ENCODE results near the gene GSN.

GSN gene

GRCh38 chr9:121267689-121268597 lies at the start of gene GSN:
Gene GSN, plus strand, starts transcription at chr9:121268162. Its CDS starts 33,810 bp downstream, at chr9:121301972.
- DNase-seq (ENCODE audit: low read depth in 2 of 2): peak in 1 of 2 donors; percentile 35

DNA sequence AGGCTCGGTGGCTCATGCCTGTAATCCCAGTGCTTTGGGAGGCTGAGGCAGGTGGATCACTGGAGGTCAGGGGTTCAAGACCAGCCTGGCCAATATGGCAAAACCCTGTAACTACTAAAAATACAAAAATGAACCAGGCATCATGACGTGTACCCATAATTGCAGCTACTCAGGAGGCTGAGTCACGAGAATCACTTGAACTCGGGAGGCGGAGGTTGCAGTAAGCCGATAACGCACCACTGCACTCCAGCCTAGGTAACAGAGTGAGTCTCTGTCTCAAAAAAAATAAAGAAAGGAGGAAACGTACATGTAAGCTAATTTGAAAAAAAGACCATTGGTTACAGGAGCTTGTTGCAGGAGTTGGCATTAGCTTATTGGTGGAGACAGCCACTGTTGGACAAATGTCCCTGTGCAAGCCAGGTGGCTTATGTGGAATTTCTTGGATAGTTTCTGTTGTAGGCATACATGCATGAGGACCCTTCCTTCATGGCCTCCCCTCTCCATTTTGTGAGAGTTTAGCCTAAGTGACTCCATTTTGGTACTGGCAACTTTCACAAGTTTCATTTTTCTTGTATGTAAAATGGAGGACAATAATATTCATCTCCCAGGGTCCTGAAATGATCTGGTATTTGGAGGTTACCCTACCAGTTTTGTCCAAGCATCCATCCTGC lies 49.5 kb upstream of the GSN start:
- no peak for DNase-seq (ENCODE audit: low read depth in 2 of 2)

DNA sequence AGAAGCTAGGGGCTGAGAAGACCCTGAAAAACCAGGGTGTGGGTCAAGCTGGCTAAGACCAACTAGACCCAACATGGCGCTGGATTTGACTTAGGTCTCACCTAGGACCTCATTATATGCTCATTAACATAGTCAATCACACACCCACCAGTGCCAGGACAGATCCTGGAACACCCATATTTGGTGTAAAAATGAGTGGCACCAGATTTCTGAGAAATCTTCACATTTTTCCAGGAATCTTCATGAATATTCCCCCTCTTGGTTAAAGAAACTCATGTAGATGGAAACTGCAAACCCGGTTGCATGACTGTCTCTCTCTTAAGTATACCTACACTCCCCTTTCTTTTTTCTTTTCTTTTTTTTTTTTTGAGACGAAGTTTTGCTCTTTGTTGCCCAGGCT lies 48.4 kb upstream of the GSN start:
- no peak for DNase-seq (ENCODE audit: low read depth in 2 of 2)

- no peak for DNase-seq (ENCODE audit: low read depth in 2 of 2)
These were observed 46.8 kb upstream of the GSN start for GRCh38 chr9:121220996-121221663.

GRCh38 chr9:121221664-121222055 lies 46.3 kb upstream of the GSN start:
- no peak for DNase-seq (ENCODE audit: low read depth in 2 of 2)

DNA sequence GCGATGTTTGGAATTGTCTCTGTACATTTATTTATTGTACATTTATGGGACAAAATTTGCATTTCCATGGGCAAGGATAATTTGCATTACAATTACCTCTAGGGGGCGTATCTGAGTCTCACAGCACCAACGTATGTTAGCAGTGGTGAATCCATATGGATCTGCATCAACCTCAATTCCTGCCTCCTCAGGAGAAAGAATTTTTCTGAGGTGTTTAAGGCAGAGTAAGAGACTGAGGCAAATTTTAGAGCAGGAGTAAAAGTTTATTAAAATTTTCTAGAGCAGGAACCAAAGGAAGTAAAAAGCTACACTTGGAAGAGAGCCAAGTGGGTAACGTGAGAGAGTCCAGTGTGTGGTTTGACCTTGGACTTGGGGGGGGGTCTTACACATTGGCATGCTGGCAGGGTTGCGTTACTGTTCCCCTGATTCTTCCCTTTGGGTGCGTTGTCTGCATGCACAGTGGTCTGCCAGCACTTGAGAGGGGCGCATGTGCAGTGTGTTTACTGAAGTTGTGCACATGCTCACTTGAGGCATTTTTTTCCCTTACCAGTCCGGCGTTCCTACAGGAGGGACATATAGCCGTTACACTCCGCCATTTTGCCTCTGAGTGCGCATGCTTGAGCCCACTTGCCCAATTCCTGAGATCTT lies 45.3 kb upstream of the GSN start:
- DNase-seq (ENCODE audit: low read depth in 2 of 2): no peak

DNA sequence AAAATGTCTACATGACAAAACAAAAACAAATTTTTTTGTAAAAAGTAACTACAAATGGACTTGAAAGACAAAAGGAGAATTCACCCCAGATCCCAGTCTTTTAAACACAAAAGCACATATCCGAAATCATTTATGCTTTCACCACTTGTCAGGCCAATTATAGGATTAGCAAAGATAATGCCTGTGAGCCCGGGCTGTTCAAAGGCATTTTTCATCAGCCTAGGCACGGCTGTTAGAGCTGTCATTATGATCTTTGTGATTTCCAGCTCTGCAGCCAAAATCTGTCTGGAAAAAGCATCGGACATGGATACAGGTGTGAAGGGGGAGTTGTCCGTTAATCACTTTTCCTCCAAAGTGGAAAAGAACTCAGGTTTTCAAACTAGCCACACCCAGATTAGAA lies 42.7 kb upstream of the GSN start:
- no peak for DNase-seq (ENCODE audit: low read depth in 2 of 2)

- DNase-seq (ENCODE audit: low read depth in 2 of 2): no peak
These were observed 41.8 kb upstream of the GSN start for GRCh38 chr9:121226175-121226574.

- DNase-seq (ENCODE audit: low read depth in 2 of 2): no peak
These were observed 40.1 kb upstream of the GSN start for GRCh38 chr9:121227862-121228261.

DNA sequence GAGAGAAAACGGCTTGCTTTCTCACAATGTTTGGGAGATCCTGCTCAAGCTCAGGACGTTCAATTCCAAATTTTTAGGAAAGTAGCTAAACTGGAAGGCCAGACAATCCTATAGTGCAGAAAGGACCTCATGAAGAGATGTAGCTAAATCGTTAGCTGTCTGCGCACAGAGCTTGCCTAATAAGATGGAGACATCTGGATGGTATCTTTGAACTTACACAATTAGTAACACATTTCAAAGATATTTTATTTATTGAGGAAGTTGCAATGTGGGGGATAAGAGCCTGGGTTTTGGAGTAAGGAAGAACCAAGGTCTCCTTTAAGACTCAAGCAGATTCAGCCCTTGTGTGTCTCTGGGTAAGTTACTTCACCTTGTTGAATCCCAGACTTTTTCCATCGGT lies 37.7 kb upstream of the GSN start:
- DNase-seq (ENCODE audit: low read depth in 2 of 2): no peak

- DNase-seq (ENCODE audit: low read depth in 2 of 2): no peak
These were observed 35.7 kb upstream of the GSN start for GRCh38 chr9:121232251-121232650.

DNA sequence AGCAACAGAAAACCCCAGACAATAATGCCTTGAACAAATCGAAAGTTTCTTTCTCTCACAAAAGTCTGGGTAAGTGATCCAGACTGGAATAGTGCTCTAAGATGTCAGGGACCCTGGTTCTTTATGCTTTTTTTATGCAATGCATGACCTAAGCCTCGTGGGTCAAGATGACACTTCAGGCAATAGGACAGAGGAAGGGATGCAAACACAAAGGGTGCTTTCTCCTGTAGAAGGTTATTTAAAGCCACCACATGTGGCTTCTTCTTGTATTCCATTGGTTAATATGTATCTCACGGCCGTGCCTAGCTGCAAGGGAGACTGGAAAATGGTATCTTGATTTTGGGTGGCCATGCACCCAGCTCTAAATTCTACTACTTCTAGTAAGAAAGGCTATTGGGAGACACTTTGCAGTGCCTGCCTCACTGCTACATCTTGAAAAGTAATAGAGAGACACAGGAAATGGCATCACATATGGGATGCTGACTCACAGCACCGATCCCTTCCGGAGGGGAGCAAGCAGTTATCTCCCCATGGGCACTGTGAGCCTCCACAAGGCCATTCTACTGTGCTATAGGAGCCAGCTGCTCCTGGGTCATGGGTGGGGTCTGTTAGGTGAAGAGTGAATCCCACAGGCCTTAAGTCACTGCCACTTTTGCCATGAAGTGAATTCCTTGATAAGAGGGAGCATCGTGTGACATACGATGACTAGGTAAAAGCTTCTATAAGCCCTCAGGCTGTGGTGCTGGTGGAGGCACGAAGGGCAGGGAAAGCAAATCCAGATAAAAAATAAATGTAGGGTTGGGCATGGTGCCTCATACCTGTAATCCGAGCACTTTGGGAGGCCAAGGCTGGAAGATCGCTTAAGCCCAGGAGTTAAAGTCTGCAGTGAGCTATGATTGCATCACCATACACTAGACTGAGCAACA lies 33.8 kb upstream of the GSN start:
- DNase-seq (ENCODE audit: low read depth in 2 of 2): no peak

GRCh38 chr9:121234832-121235161 lies 33.2 kb upstream of the GSN start:
- no peak for DNase-seq (ENCODE audit: low read depth in 2 of 2)

DNA sequence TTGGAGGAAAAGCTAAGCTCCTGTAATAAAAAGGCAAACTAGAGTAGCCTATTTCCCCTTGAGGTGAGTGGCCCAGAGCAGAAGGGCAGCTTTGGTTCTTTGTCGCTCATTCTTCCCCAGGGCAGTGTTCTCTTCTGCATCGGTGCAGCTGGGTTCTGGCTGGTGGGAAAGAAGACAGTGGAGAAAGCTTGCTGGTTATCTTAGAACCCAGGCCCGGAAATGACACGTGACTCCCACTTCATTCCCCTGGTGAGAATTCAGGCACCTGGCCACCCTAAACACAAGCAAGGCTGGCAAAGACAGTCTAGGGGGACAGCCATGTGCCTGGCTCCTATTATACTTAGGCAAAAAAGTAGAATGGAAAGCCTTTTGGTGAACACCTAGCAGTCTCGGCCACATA lies 32.5 kb upstream of the GSN start:
- no peak for DNase-seq (ENCODE audit: low read depth in 2 of 2)

GRCh38 chr9:121237916-121238315 lies 30.0 kb upstream of the GSN start:
- no peak for DNase-seq (ENCODE audit: low read depth in 2 of 2)

DNA sequence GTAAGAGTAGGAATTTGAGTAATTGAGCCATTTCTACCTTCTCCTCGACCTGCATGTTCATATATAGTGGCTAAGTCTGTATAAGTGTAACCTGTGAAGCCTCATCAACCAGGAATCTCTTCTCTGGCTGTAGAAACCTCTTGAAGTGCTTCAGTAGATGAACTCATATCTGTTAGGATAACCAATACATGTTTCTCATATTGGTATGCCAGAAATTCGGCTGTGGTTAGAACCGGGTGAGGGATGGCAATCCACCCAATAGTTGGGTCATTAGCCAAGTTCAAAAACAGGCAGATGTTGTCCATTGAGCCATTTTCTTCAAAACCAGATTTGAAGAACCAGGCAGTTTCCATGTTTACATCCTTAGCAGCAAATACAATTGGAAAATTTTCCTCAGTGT lies 28.9 kb upstream of the GSN start:
- no peak for DNase-seq (ENCODE audit: low read depth in 2 of 2)

DNA sequence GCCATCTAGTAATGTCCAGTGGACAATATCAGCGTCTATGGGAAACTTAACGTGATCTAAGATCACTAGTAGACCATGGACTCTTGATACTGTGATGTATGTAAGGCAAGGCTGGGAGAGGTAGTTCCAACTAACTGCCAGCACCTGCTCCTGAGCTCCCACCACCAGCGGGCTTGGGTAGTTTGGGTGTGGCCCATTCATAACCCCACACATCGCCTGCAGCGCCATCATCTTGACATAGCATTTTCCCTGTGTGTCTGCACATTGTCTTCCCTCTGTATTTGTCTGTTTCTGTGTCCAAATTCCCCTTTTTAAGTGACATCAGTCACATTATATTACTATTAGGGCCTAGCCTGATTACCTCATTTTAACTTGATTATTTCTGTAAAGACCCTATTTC lies 28.1 kb upstream of the GSN start:
- no peak for DNase-seq (ENCODE audit: low read depth in 2 of 2)

DNA sequence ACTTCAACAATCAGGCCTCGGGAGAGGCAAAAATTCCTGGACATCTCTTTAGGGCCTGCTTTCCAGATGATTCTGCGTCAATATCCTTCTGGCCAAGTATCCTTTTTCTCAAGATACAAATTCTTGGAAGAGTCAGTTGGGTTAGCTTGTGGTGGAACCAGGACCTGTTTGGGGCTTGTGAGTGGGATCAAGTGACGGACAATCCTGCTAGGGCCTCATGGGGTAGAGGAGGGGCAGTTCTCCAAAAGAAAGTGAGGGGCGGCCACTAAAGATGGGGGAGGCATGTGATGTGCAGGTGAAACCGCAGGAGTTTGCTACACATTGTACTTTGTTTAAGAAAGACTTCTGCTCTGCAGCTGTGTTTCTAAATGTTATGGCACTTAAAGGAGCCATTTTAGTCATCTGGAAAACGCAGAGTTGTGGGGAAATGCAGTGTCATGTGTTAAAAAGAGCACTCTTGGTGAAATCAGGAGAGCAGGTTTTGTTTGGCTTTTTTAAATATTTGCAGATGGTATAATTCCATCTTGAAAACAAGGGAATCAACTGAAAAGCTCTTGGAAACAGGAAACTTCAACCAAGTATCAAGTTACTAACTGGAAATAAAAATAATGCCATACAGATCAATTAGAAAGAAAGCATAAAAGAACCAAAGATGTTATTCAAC lies 27.4 kb upstream of the GSN start:
- no peak for DNase-seq (ENCODE audit: low read depth in 2 of 2)

- no peak for DNase-seq (ENCODE audit: low read depth in 2 of 2)
These were observed 25.6 kb upstream of the GSN start for GRCh38 chr9:121242219-121242958.

DNA sequence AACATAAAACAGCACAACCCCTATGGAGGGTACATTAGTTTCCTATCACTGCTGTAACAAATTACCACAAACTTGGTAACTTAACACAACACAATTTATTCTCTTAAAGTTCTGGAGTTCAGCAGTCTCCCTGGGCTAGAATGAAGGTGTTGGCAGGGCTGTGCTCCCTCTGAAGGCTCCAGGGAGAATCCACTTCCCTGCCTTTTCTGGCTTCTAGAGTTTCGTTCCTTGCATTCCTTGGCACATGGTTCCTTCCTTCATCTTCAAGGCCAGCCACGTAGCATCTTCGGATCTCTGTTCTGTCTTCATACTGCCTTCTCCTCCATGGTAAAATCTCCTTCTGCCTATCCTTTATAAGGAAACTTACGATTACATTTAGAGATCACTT lies 25.0 kb upstream of the GSN start:
- DNase-seq (ENCODE audit: low read depth in 2 of 2): no peak
